GM18526 (cell line): Measurements from ENCODE around the gene KDM4C.

ENCODE experiments used
- POLR2A ChIP-seq: IDR thresholded peaks from 3 replicates; pipeline ENCODE4 v1.6.1; 2011; ENCODE audit not compliant: insufficient read length; ENCODE audit errors: extremely low read depth

KDM4C gene

DNA sequence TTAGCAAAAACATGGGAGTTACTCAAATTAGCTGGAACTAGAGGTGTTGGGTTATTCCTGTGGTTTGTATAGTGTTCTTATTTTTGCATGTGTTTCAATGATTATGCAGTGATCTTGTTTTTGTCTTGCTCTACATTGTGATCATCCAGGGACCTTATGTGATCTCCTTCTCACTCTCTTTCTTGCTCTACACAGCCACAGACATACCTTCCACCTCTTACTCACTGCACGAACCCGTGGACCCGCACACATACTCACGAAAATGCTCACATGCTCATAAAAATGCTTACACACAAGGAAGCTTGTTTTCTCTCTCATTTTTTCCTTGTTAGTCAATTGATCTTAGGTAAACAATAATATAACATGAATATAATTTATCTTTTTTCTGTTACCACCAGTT is 187.1 kb downstream of the KDM4C start:
- TF ChIP-seq POLR2A: no peak

DNA sequence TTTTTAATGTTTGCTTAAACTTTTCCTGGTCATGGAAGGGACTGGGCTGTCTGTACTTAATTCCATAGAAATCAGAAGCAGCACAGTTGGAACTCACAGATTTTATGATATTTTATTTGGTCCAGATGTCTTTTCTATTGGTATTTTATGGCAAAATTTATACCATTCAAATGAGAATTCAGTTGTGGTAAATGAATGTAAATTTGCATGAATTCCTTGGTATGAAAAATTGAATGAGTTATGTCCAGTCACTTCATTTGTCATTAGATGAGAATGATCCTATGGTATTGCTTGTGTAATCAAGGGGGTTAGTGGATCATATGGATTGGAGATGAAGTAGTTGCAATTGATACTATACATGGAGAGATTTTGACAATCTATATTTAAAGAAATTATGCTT is 188.0 kb downstream of the KDM4C start:
- TF ChIP-seq POLR2A: no peak

- TF ChIP-seq POLR2A: no peak
Observed at GRCh38 chr9:6946583-6947166, 188.9 kb downstream of the KDM4C start.

- TF ChIP-seq POLR2A: no peak
Observed at GRCh38 chr9:6955251-6955921, 197.6 kb downstream of the KDM4C start.

GRCh38 chr9:6956879-6957278 is 199.1 kb downstream of the KDM4C start:
- TF ChIP-seq POLR2A: no peak

GRCh38 chr9:6959270-6960000 is 201.7 kb downstream of the KDM4C start:
- no peak for TF ChIP-seq POLR2A

DNA sequence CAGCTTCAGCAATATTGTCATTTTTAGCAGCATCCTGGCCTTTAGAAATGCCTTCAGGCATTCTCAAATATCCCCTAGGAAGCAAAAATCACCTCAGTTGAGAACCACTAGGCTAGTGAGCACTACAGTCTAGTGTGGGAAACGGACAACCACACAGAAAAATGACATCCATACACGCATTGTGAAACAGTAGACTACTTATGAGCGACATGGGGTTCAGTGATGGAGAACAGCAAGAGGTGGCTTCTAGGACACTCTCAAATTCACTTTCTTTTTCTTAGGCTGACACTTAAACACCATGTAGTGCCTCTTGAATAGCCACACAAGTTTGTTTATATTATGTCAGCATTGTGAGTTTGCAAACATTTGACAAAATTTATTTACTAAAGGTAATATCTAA is 203.0 kb downstream of the KDM4C start:
- TF ChIP-seq POLR2A: no peak

DNA sequence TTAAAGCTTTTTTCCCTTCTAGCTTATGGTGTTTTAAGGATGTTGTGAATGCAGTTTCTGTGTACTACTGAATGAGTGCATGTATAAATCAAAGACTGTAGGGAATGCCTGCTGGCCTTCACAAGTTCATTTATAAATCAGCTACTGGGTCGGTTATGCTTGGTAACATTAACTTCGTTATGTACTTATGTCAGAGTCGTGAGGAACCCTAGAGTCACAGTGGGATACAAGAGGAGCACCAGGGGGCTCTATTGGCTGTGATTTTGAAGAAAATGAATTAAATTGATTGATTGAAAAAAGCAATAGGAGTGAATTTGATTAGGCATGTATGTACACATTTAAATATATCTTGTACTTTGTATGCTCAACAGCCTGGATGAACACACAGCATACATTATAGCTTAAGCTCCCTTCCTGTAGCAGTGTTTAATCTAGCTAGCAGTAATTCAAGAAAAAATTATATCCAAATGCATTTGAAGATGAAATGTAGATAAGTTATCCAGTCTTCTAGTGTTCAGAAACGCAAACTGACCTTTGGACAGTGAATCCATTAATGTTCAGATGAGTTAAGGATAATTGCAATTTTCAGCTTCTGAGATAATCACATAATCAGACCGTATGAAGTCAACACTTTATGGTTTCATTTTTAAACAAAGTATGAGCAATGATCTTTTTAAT is 204.2 kb downstream of the KDM4C start:
- no peak for TF ChIP-seq POLR2A

GRCh38 chr9:6965566-6965965 is 207.8 kb downstream of the KDM4C start:
- no peak for TF ChIP-seq POLR2A

- TF ChIP-seq POLR2A: no peak
Observed at GRCh38 chr9:6968271-6968670, 210.5 kb downstream of the KDM4C start.

GRCh38 chr9:6969805-6970204 is 212.0 kb downstream of the KDM4C start:
- no peak for TF ChIP-seq POLR2A

- TF ChIP-seq POLR2A: no peak
Observed at GRCh38 chr9:6973089-6973488, 215.3 kb downstream of the KDM4C start.

GRCh38 chr9:6973762-6974161 is 216.0 kb downstream of the KDM4C start:
- no peak for TF ChIP-seq POLR2A

GRCh38 chr9:6975198-6975597 is 217.4 kb downstream of the KDM4C start:
- no peak for TF ChIP-seq POLR2A

GRCh38 chr9:6977761-6978160 is 220.0 kb downstream of the KDM4C start:
- no peak for TF ChIP-seq POLR2A

GRCh38 chr9:6978591-6978990 is 220.8 kb downstream of the KDM4C start:
- TF ChIP-seq POLR2A: no peak
